GM12878 (cell line): ENCODE results near the gene ERCC1. TPM values are rescaled to one million over a fixed set of nuclear protein-coding genes. Genes with fewer than 3 reads are reported as not detected.

Experiments used
- CBFB ChIP-seq: IDR thresholded peaks from 2 replicates; pipeline ENCODE4 v1.6.1; 2016; ENCODE audit warnings: antibody characterized with exemption, low read depth
- CHD4 ChIP-seq: fragments of 200-600 bp; sonication (generic); IDR thresholded peaks from 2 replicates; pipeline ENCODE4 v1.6.1; 2016; ENCODE audit warnings: mild to moderate bottlenecking
- FOXM1 ChIP-seq: IDR thresholded peaks from 2 replicates; pipeline ENCODE4 v1.6.1; 2012; ENCODE audit warnings: low read depth, mild to moderate bottlenecking, inconsistent platforms, low read length, moderate library complexity
- HDAC2 ChIP-seq: fragments of 200-600 bp; sonication (generic); IDR thresholded peaks from 2 replicates; pipeline ENCODE4 v1.6.1; 2017
- NFYA ChIP-seq: IDR thresholded peaks from 2 replicates; pipeline ENCODE4 v1.6.1; 2011; ENCODE audit warnings: low read depth, mild to moderate bottlenecking, low read length, improper control_type of control experiment, borderline replicate concordance
- POLR2AphosphoS2 ChIP-seq: IDR thresholded peaks from 2 replicates; pipeline ENCODE4 v1.6.1; 2011; ENCODE audit warnings: low read depth, mild to moderate bottlenecking, low read length, improper control_type of control experiment, moderate library complexity
- SIN3A ChIP-seq: IDR thresholded peaks from 2 replicates; pipeline ENCODE4 v1.6.1; 2012; ENCODE audit warnings: low read depth, low read length, improper control_type of control experiment
- SMARCA5 ChIP-seq: fragments of 450-650 bp; IDR thresholded peaks from 2 replicates; pipeline ENCODE4 v1.6.1; 2017; ENCODE audit warnings: mild to moderate bottlenecking
- ZNF274 ChIP-seq: IDR thresholded peaks from one replicate; pipeline ENCODE4 v1.8.0; 2011; ENCODE audit not compliant: insufficient read length, insufficient read depth
- polyA plus RNA-seq, 11 experiments: library from polyadenylated mRNA; depleted of rRNA in 4 of 11; unstranded in 6 of 11; stranded (reverse) in 5 of 11; fragments of >200 nt; fragmentation: Nextera tagmentation in 4 of 11; fragmentation: Illumina TruSeq in 1 of 11; extraction: Ambion mirVana in 4 of 11; extraction: Trizol in 1 of 11; gene quantifications; 1 replicate in 1 of 11; 2 replicates in 10 of 11; pipeline versions ENCODE4 v1.2.1 to v1.2.3, GENCODE V29; 2011 to 2016; ENCODE audit warnings: inconsistent platforms in 2 of 11, missing spikeins in 2 of 11, low read depth in 1 of 11
- total RNA-seq, 4 experiments: library from RNA; depleted of rRNA in 3 of 4; stranded (reverse); fragments of >200 nt in 3 of 4; fragmentation: Illumina TruSeq in 1 of 4; extraction: Trizol in 1 of 4; gene quantifications; 2 replicates each; pipeline versions ENCODE4 v1.2.1 to v1.2.3, GENCODE V29; 2013 to 2021
- TF ChIP-seq, protein P1 (sequence below): IDR thresholded peaks from 2 replicates; pipeline ENCODE4 v1.6.1; 2012; ENCODE audit warnings: low read depth, low read length, improper control_type of control experiment
- TF ChIP-seq, protein P2 (sequence below): IDR thresholded peaks from 2 replicates; pipeline ENCODE4 v1.6.1; 2011; ENCODE audit warnings: borderline replicate concordance, low read depth, mild to moderate bottlenecking, moderate library complexity, mixed read lengths, low read length; ENCODE audit not compliant: insufficient read depth; ENCODE audit errors: extremely low read length

The ERCC1 gene
- total and polyA plus RNA-seq, 10 of the 15 experiments (the other 5 are each of a cell fraction or from before 2014, with no cell fraction given), result 14.7 to 104 (median 61.1) TPM

DNA sequence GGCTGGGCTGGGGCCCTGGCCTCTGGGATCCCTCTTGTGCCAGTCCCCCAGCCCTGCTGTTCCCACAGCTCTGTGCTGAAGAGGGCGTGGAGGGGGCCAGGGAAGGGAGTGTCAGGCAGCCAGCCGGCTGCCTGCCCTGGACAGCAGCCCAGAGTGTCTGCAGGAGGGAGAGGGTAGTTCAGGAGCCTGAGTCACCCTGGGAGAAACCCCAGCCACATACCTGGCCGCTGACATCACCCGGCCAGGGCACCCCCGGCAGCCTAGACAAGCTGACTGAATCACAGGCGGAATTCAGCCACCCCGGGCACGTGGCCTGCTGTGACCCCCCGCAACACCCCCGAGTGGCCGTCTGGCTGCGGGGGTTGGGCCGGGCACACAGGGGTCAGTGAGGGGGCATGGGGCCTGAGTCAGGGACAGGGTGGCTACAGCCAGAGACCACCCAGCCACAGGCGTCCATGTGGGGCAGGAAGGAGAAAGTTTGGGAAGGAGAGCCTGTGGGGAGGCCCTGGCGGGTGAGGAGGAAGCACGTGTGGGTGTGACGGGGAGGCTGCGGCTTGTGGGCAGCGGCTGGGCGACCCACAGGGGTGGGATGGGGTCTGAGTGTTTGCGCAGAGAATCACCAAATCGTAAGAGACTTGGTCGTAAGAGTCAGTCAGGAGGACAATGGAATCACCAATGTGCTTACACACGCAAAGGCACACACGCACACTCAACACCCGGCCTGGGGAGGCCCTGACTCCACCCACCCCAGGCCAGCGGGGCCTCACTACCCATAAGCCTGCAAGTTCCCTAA, 32.2 kb upstream of the ERCC1 start (continued):
- TF ChIP-seq SIN3A (no peak), FOXM1 (no peak), CBFB (0 out of 2 replicates have a peak, but pooled peaks have one; percentile 12), POLR2AphosphoS2 (no peak), NFYA (no peak), SMARCA5 (no peak), HDAC2 (no peak), CHD4 (no peak), ZNF274 (no peak)
- TF ChIP-seq, protein P1, sequence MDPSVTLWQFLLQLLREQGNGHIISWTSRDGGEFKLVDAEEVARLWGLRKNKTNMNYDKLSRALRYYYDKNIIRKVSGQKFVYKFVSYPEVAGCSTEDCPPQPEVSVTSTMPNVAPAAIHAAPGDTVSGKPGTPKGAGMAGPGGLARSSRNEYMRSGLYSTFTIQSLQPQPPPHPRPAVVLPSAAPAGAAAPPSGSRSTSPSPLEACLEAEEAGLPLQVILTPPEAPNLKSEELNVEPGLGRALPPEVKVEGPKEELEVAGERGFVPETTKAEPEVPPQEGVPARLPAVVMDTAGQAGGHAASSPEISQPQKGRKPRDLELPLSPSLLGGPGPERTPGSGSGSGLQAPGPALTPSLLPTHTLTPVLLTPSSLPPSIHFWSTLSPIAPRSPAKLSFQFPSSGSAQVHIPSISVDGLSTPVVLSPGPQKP, result no peak
- TF ChIP-seq, protein P2, sequence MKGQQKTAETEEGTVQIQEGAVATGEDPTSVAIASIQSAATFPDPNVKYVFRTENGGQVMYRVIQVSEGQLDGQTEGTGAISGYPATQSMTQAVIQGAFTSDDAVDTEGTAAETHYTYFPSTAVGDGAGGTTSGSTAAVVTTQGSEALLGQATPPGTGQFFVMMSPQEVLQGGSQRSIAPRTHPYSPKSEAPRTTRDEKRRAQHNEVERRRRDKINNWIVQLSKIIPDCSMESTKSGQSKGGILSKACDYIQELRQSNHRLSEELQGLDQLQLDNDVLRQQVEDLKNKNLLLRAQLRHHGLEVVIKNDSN, result peak; percentile 64
